CD4-positive, alpha-beta T cell treated with Interleukin-15 for 4 hours (primary cell): ENCODE data around the gene OR1L4.

ENCODE experiments used
- DNase-seq: peaks from one replicate; pipeline ENCODE4 v3.0.0-alpha.2; 2020; ENCODE audit warnings: low spot score

OR1L4 gene, protein sequence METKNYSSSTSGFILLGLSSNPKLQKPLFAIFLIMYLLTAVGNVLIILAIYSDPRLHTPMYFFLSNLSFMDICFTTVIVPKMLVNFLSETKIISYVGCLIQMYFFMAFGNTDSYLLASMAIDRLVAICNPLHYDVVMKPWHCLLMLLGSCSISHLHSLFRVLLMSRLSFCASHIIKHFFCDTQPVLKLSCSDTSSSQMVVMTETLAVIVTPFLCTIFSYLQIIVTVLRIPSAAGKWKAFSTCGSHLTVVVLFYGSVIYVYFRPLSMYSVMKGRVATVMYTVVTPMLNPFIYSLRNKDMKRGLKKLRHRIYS

DNA sequence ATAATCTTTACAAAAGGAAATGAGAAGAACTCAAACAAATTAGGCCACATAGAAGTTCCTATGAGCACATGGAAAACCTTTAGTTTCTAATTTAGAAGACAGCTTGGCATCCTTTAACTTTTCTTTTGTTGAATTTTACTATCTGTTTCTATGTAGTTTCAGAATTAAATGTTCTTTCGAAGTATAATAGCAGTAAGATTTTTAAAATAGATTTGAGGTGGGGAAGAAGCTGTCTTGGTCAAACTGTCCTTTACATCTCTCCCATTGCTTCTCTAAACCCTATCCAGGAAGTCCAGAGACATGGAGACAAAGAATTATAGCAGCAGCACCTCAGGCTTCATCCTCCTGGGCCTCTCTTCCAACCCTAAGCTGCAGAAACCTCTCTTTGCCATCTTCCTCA is at the start of gene OR1L4:
Gene OR1L4 (plus strand): TSS at position 301 of the 400 bp plus-strand sequence. CDS start 0 bp downstream, at position 301.
- no peak for DNase-seq

DNA sequence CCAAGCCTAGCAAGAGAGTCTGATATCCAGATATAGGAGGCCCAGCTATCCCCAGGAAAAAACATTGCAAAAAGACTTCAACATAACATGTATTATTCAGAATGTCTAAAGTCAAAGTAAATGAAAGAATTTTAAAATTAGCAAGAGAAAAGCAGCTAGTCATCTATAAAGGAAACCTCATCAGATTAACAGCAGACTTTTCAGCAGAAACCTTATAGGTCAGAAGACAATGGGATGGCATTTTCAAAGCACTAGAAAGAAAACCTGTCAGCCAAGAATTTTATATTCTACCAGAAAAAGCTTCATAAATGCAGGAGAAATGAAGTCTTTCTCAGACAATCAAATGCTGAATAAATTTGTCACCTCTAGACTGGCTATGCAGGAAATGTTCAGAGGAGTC is 38.9 kb upstream of the OR1L4 start:
- no peak for DNase-seq

- DNase-seq = no peak
Observed at GRCh38 chr9:122695696-122696095, 28.1 kb upstream of the OR1L4 start.

DNA sequence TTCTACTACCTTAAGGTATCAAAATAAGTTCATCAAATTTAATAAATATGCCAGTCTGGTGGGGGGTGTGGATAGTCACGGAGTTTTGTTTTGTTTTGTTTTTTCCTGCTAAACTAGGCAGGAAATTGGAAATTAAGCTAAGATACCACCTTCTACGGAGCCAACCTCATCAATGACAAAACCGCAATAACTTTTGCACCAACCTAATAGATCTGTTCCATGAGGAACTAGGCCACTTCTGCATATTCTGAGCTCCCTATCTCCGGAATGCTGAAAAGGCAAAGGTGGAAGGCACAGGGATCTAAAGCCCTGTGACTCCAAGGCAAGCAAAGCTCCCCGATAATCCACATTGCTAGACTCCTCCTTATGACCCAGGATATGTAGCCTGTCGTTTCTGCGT is 5.8 kb upstream of the OR1L4 start:
- no peak for DNase-seq

DNA sequence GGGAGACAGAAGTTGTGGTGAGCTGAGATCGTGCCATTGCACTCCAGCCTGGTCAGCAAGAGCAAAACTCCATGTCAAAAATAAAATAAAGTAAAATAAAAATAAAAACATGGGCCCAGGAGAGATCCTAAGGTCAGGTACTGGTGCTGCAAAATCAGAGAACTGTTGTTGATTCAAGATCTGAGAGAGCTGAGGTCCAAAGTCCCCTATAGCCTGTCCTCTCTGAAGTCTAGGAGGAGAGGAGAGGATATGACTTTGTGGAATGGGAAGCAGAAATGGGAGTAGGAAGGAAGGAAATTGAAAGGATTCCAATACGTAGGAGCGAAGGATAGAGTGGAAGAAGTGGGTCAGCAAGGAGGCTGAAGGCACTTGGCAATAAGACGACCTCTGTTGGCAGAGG is 4.6 kb upstream of the OR1L4 start:
- no peak for DNase-seq

DNA sequence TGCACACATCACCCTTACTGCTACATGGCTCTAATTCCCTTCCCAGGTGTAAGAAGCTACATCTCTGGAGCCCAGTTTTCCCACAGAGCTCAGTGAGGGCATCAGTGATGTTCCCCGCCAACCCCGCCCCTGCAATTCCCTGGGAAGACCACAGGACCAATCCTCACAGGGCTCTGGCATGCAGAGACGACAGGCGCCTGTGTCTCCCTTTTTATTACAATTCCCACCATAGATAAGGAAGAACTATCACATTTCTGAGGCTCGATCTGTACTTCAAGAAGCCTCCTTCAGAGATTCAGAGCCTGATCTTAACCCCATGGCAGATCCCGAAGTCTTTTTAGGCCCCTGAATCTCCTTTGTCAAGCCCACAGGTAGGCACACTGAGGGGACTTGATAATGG is 18.2 kb downstream of the OR1L4 start, which contains the start of gene OR1L6:
Gene OR1L6 (plus strand): TSS at position 301 of the 400 bp plus-strand sequence. CDS start 7,545 bp downstream, outside the sequence.
- no peak for DNase-seq

DNA sequence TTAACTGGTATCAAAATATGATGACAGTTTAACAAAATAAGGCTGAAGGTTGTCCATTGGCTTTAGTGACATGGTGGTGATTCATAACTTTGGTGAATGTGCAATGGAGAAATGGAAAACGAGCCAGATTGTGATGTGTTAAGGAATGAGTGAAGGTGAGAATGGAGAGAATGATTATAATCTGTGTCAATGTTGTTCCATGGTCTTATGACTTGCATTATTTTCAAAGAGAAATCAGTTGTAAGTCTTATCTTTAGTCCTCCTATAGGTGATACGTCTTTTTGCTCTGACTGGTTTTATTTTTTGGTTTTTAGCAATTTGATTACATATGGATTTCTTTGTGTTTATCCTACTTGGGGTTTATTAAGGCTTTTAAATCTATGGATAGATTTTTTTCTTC is 31.0 kb downstream of the OR1L4 start:
- no peak for DNase-seq

DNA sequence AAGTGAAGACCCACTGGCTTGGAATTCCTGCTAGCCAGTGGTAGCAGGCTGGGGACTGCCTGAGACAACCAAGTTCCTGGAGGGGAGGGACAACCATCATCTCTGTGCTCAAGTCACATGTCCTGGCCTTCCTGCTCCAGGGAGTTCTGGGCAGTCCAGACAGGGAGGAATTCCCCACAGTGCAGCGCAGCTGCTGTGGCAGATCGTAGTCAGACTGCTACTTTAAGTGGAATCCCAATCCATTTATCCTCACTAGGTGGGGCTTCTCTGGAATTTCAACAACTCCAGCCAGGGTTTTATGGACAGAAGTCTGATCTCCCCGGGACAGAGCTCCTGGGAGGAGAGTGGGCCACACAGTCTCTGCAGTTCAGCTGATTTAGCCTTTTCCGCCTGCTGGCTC is 44.0 kb downstream of the OR1L4 start:
- no peak for DNase-seq
